ENCODE results near the gene EGF.

The EGF gene

GRCh38 chr4:110019153-110019552 is 106.5 kb downstream of the EGF start:
- ChIA-PET POLR2A (no interaction called here), CTCF (interaction anchor here (0.7 kb wide), 2 partner anchors 13 to 680 kb away, joined by 3 read pairs; no protein-coding TSS in a partner anchor)
- H3K9me3 ChIP-seq (ENCODE audit: control insufficient read depth, insufficient read depth, low read depth, low read length): no peaks in the 10 kb centered on the region
- no peak for TF ChIP-seq WT1 (tag by site-specific recombination; IDR thresholded peaks at IDR 0.05)
- no peak for TF ChIP-seq ZNF354C (tag by site-specific recombination; IDR thresholded peaks at IDR 0.05; ENCODE audit: borderline replicate concordance, low read depth)
- TF ChIP-seq, protein P1, sequence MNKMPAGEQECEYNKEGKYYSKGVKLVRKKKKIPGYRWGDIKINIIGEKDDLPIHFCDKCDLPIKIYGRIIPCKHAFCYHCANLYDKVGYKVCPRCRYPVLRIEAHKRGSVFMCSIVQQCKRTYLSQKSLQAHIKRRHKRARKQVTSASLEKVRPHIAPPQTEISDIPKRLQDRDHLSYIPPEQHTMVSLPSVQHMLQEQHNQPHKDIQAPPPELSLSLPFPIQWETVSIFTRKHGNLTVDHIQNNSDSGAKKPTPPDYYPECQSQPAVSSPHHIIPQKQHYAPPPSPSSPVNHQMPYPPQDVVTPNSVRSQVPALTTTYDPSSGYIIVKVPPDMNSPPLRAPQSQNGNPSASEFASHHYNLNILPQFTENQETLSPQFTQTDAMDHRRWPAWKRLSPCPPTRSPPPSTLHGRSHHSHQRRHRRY (tag by site-specific recombination; IDR thresholded peaks at IDR 0.05): no peak
- TF ChIP-seq KLF10 (tag by site-specific recombination; IDR thresholded peaks at IDR 0.05): no peak
- no peak for TF ChIP-seq ZNF169 (tag by site-specific recombination; IDR thresholded peaks at IDR 0.05)
- TF ChIP-seq, protein P2, sequence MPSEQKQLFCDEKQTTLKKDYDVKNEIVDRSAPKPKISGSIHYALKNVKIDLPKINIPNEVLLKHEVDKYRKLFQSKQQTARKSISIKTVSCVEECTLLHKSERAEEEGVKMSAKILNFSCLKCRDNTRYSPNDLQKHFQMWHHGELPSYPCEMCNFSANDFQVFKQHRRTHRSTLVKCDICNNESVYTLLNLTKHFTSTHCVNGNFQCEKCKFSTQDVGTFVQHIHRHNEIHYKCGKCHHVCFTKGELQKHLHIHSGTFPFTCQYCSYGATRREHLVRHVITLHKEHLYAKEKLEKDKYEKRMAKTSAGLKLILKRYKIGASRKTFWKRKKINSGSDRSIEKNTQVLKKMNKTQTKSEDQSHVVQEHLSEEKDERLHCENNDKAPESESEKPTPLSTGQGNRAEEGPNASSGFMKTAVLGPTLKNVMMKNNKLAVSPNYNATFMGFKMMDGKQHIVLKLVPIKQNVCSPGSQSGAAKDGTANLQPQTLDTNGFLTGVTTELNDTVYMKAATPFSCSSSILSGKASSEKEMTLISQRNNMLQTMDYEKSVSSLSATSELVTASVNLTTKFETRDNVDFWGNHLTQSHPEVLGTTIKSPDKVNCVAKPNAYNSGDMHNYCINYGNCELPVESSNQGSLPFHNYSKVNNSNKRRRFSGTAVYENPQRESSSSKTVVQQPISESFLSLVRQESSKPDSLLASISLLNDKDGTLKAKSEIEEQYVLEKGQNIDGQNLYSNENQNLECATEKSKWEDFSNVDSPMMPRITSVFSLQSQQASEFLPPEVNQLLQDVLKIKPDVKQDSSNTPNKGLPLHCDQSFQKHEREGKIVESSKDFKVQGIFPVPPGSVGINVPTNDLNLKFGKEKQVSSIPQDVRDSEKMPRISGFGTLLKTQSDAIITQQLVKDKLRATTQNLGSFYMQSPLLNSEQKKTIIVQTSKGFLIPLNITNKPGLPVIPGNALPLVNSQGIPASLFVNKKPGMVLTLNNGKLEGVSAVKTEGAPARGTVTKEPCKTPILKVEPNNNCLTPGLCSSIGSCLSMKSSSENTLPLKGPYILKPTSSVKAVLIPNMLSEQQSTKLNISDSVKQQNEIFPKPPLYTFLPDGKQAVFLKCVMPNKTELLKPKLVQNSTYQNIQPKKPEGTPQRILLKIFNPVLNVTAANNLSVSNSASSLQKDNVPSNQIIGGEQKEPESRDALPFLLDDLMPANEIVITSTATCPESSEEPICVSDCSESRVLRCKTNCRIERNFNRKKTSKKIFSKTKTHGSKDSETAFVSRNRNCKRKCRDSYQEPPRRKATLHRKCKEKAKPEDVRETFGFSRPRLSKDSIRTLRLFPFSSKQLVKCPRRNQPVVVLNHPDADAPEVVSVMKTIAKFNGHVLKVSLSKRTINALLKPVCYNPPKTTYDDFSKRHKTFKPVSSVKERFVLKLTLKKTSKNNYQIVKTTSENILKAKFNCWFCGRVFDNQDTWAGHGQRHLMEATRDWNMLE (tag by site-specific recombination; conservative IDR thresholded peaks at IDR 0.05; ENCODE audit: low read depth): no peak
- no peak for TF ChIP-seq HOXD13 (CRISPR knock-in tag; IDR thresholded peaks at IDR 0.05; ENCODE audit: borderline replicate concordance)
- TF ChIP-seq KLF8 (tag by site-specific recombination; IDR thresholded peaks at IDR 0.05): no peak
- TF ChIP-seq ZNF423 (tag by site-specific recombination; IDR thresholded peaks at IDR 0.05): no peak
- TF ChIP-seq ZNF280C (tag by site-specific recombination; IDR thresholded peaks at IDR 0.05): no peak
- TF ChIP-seq ZNF366 (tag by site-specific recombination; conservative IDR thresholded peaks at IDR 0.05): no peak
- TF ChIP-seq GLI2 (tag by site-specific recombination; IDR thresholded peaks at IDR 0.05; ENCODE audit: borderline replicate concordance, low read depth): no peak
- TF ChIP-seq ZNF585B (tag by site-specific recombination; IDR thresholded peaks at IDR 0.05): no peak
- no peak for TF ChIP-seq KLF7 (tag by site-specific recombination; IDR thresholded peaks at IDR 0.05; ENCODE audit: borderline replicate concordance)
- TF ChIP-seq ZBTB17 (tag by site-specific recombination; IDR thresholded peaks at IDR 0.05): no peak
- TF ChIP-seq ZNF621 (tag by site-specific recombination; IDR thresholded peaks at IDR 0.05): no peak
- no peak for TF ChIP-seq ZBTB49 (tag by site-specific recombination; IDR thresholded peaks at IDR 0.05; ENCODE audit: low read depth)
- TF ChIP-seq ZBTB1 (tag by site-specific recombination; IDR thresholded peaks at IDR 0.05): no peak
- H3K36me3 ChIP-seq (ENCODE audit: control insufficient read depth in 2 of 2, insufficient read depth in 1 of 2, low read length in 2 of 2): no peaks in the 10 kb centered on the region
- H3K4me3 ChIP-seq (ENCODE audit: low read depth, low read length): no peak overlapping the region
- no peaks in the 10 kb centered on the region for H3K4me1 ChIP-seq (ENCODE audit: control insufficient read depth, insufficient read depth, low read length)
- no peak overlapping the region for H3K27ac ChIP-seq (ENCODE audit: extremely low read depth, low read depth, low read length)
